Measurements from ENCODE around the gene CPEB4.

- no peak for TF ChIP-seq CTCF (IDR thresholded peaks at IDR 0.05)
- no peak for TF ChIP-seq POLR2A (IDR thresholded peaks at IDR 0.05)
- TF ChIP-seq EP300 (IDR thresholded peaks at IDR 0.05), result no peak
Measured at GRCh38 chr5:173858021-173858669, 30.0 kb upstream of the CPEB4 start.

Data from tibial nerve (tissue), 4 donors.